ENCODE results near the gene SCMH1. TPM values are rescaled to one million over a fixed set of nuclear protein-coding genes. Genes with fewer than 3 reads are reported as not detected.

The SCMH1 gene
- total and polyA plus RNA-seq, 9 donors, result 32.8 to 80.2 (median 49.8) TPM

DNA sequence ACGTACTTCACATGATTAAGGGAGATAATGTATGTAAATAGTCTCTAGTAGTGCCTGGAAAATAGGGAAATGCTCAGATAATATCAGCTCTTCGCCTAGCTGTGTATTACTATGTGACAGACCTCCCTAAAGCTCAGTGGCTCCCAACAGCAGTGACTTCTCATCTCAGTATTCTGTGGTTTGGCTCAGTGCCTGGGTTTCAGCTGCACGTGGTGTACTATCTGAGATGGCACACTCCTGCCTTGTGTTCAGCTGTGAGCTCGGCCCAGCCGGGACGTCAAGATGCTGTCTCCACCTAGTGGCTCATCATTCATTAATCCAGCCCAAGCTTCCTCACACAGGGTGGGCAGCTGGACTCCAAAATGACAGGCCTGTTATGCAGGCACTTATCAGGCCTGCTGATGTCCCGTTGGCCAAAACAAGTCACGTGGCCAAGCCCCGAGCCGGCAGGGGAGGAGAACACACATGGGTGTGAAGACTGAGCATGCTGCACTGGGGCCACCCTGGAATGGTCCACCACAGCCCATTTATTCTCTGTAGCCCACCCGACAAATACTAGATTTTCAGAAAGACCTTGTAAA, 238.4 kb downstream of the SCMH1 start:
- TF ChIP-seq EP300 (IDR thresholded peaks at IDR 0.05), result no peak
- TF ChIP-seq, protein P1, sequence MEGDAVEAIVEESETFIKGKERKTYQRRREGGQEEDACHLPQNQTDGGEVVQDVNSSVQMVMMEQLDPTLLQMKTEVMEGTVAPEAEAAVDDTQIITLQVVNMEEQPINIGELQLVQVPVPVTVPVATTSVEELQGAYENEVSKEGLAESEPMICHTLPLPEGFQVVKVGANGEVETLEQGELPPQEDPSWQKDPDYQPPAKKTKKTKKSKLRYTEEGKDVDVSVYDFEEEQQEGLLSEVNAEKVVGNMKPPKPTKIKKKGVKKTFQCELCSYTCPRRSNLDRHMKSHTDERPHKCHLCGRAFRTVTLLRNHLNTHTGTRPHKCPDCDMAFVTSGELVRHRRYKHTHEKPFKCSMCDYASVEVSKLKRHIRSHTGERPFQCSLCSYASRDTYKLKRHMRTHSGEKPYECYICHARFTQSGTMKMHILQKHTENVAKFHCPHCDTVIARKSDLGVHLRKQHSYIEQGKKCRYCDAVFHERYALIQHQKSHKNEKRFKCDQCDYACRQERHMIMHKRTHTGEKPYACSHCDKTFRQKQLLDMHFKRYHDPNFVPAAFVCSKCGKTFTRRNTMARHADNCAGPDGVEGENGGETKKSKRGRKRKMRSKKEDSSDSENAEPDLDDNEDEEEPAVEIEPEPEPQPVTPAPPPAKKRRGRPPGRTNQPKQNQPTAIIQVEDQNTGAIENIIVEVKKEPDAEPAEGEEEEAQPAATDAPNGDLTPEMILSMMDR (IDR thresholded peaks at IDR 0.05), result peak; percentile 38 to 81 (median 73)
- peak; percentile 90 to 97 (median 94) for DNase-seq
- intact Hi-C loops (cut with DNase I), result loop anchor here in 1 of 4 donors (5.0 kb wide), 1 partner anchor 151 kb away; no protein-coding TSS in a partner anchor
- H3K4me3 ChIP-seq, result no peak overlapping the region
- H3K27ac ChIP-seq, result peak overlapping the region in 1 of 2 donors; percentile 16
- no peaks in the 10 kb centered on the region for H3K36me3 ChIP-seq
- H3K9me3 ChIP-seq, result no peaks in the 10 kb centered on the region
- no peaks in the 10 kb centered on the region for H3K27me3 ChIP-seq
- WGBS, 3 donors, result 12 to 13% (median 12%) methylated on average over 11 of the region's 11 CpGs
- peaks cover 4% of the 10 kb centered on the region for H3K4me1 ChIP-seq (ENCODE audit: insufficient read depth)

DNA sequence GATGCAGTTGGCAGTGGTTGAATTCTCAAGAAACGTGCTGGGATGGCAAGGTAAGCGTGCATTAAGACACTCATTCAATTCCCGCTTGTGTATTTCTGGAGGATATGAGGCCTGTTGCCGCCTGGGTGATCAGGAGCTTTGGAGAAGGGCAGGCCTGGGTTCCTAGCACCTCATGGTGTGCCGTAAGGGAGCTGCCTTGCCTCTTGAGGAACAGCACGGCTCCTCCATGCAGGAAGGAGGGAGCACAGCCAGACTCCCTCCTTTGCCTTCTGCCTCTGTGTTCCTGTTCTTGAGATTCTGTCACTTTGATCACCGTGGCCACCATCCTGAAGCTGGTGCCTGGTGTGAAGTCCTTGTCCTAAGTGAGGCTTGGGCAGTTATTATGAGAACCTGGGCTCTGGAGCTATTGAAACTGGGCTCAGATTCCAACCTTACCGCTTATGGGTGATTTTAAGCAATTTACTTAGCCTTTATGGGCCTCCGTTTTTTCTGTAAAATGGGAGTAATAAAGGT, 238.9 kb downstream of the SCMH1 start:
- no peak for TF ChIP-seq POLR2A (IDR thresholded peaks at IDR 0.05)
- TF ChIP-seq, protein P1 (IDR thresholded peaks at IDR 0.05), result no peak
- TF ChIP-seq EP300 (IDR thresholded peaks at IDR 0.05), result no peak
- H3K9me3 ChIP-seq, result no peaks in the 10 kb centered on the region
- WGBS, 3 donors, result 74 to 80% (median 75%) methylated on average over 9 of the region's 9 CpGs
- H3K36me3 ChIP-seq, result no peaks in the 10 kb centered on the region
- no peak for DNase-seq
- no peak overlapping the region for H3K4me3 ChIP-seq
- H3K4me1 ChIP-seq (ENCODE audit: insufficient read depth), result peaks cover 4% of the 10 kb centered on the region
- peak overlapping the region in 1 of 2 donors; percentile 16 for H3K27ac ChIP-seq
- intact Hi-C loops (cut with DNase I), result loop anchor here in 1 of 4 donors (5.0 kb wide), 1 partner anchor 151 kb away; no protein-coding TSS in a partner anchor
- H3K27me3 ChIP-seq, result no peaks in the 10 kb centered on the region

DNA sequence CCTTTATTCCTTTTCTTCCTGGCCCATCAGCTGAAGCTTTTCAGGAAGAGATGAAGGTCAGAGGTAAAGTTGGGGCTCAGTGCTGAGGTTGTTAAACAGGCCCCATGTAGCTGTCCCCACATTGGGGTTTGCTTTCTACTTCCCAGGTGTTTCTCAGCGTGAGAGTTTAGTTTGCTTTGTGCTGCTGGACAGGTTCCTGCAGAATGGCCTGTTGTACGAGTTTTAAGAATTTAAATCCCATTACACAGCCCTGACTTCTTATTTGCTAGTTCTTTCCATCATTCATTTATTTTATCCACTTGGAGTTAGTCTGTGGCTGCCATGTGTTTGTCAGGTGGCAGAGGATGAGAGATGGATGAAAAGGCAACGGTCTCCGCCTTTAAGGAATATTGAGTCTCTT, 243.4 kb downstream of the SCMH1 start:
- Histone ChIP-seq H3K4me1 (ENCODE audit: insufficient read depth) (peaks cover 3% of the 10 kb centered on the region), H3K27me3 (no peaks in the 10 kb centered on the region), H3K4me3 (no peak overlapping the region), H3K36me3 (no peaks in the 10 kb centered on the region), H3K9me3 (no peaks in the 10 kb centered on the region), H3K27ac (no peak overlapping the region)
- intact Hi-C loops (cut with DNase I), result no loop called here
- no peak for TF ChIP-seq POLR2A (IDR thresholded peaks at IDR 0.05)
- TF ChIP-seq EP300 (IDR thresholded peaks at IDR 0.05), result no peak
- TF ChIP-seq, protein P1 (IDR thresholded peaks at IDR 0.05), result no peak
- no peak for DNase-seq
- 92 to 96% (median 95%) methylated on average over 4 of the region's 4 CpGs for WGBS, 3 donors

DNA sequence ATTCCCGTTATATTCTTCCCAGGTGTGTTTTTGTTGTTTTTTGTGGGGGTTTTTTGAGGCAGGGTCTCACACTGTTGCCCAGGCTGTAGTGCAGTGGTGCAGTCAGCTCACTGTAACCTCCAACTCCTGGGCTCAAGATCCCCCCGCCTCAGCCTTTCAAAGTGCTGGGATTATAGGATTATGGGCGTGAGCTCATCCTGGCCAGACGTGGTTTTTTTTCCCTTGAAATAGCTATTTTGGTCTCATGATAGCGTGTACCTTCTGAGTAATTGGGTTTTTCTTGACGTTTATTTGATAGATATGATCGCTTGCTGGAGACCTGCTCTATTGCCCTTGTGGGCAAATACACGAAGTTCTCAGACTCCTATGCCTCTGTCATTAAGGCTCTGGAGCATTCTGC, 245.0 kb downstream of the SCMH1 start:
- DNase-seq, result no peak
- Histone ChIP-seq H3K36me3 (no peaks in the 10 kb centered on the region), H3K27me3 (no peaks in the 10 kb centered on the region), H3K9me3 (no peaks in the 10 kb centered on the region), H3K4me3 (no peak overlapping the region), H3K4me1 (ENCODE audit: insufficient read depth) (no peaks in the 10 kb centered on the region), H3K27ac (no peak overlapping the region)
- no peak for TF ChIP-seq POLR2A (IDR thresholded peaks at IDR 0.05)
- TF ChIP-seq, protein P1 (IDR thresholded peaks at IDR 0.05), result no peak
- intact Hi-C loops (cut with DNase I), result no loop called here
- WGBS, 3 donors, result 91% methylated on average over 8 of the region's 8 CpGs
